MM.1S (cell line): ENCODE data around the gene TOX2.
A peak's percentile ranks its signal among the peaks of the same experiment; 100 is the strongest.

Experiments
- DNase-seq: peaks from one replicate; pipeline ENCODE4 v3.0.0-alpha.2; 2015
- H2AFZ ChIP-seq: fragments of 300-600 bp; sonication (generic); 2 replicates; pipeline ENCODE4 v1.6.0; 2016; ENCODE audit warnings: antibody characterized with exemption, low read length
- H3F3A ChIP-seq: fragments of 300-600 bp; sonication (generic); 2 replicates; pipeline ENCODE4 v1.6.1; 2016; ENCODE audit warnings: mild to moderate bottlenecking, antibody characterized with exemption, low read length, moderate library complexity, mixed read lengths; ENCODE audit not compliant: insufficient read depth
- H3K27ac ChIP-seq: fragments of 300-600 bp; sonication (generic); 2 replicates; pipeline ENCODE4 v1.5.1; 2016; ENCODE audit warnings: mild to moderate bottlenecking, low read length
- H3K27me3 ChIP-seq: fragments of 300-600 bp; sonication (generic); replicated peaks from 2 replicates; pipeline ENCODE4 v1.6.0; 2016; ENCODE audit warnings: low read length; ENCODE audit not compliant: insufficient read depth
- H3K36me3 ChIP-seq: fragments of 300-600 bp; sonication (generic); replicated peaks from 2 replicates; pipeline ENCODE4 v1.6.1; 2016; ENCODE audit warnings: mild to moderate bottlenecking, low read length, mixed read lengths; ENCODE audit not compliant: insufficient read depth
- H3K4me1 ChIP-seq: fragments of 300-600 bp; sonication (generic); 2 replicates; pipeline ENCODE4 v1.6.1; 2016; ENCODE audit warnings: low read length, mixed read lengths
- H3K4me2 ChIP-seq: fragments of 300-600 bp; sonication (generic); 2 replicates; pipeline ENCODE4 v1.6.0; 2016; ENCODE audit warnings: low read depth, low read length
- H3K4me3 ChIP-seq: fragments of 300-600 bp; sonication (generic); 2 replicates; pipeline ENCODE4 v1.5.1; 2016; ENCODE audit warnings: low read length, mixed read lengths
- H3K79me2 ChIP-seq: fragments of 300-600 bp; sonication (generic); 2 replicates; pipeline ENCODE4 v1.6.1; 2016; ENCODE audit warnings: mixed run types, low read length, mixed read lengths
- H3K9ac ChIP-seq: fragments of 300-600 bp; sonication (generic); 2 replicates; pipeline ENCODE4 v1.6.1; 2016; ENCODE audit warnings: low read length, mixed read lengths
- H3K9me2 ChIP-seq: fragments of 300-600 bp; sonication (generic); replicated peaks from 2 replicates; pipeline ENCODE4 v1.6.1; 2016; ENCODE audit warnings: mild to moderate bottlenecking, low read length, mixed read lengths; ENCODE audit not compliant: insufficient read depth
- H3K9me3 ChIP-seq: fragments of 300-600 bp; sonication (generic); replicated peaks from 2 replicates; pipeline ENCODE4 v1.6.1; 2016; ENCODE audit warnings: mild to moderate bottlenecking, low read length, mixed read lengths; ENCODE audit not compliant: insufficient read depth
- H4K20me1 ChIP-seq: fragments of 300-600 bp; sonication (generic); 2 replicates; pipeline ENCODE4 v1.6.1; 2016; ENCODE audit warnings: mild to moderate bottlenecking, low read length, moderate library complexity, mixed read lengths; ENCODE audit not compliant: insufficient read depth
- EZH2 ChIP-seq: fragments of 300-600 bp; sonication (generic); optimal IDR thresholded peaks from 2 replicates; pipeline ENCODE3; 2017; ENCODE audit warnings: low read depth, mild to moderate bottlenecking, antibody characterized with exemption, low read length, mixed read lengths
- EZH2phosphoT487 ChIP-seq: fragments of 300-600 bp; sonication (generic); IDR thresholded peaks from 2 replicates; pipeline ENCODE4 v1.6.1; 2018; ENCODE audit warnings: antibody characterized with exemption, low read length
- TF ChIP-seq, protein P1 (sequence below): fragments of 300-600 bp; sonication (generic); IDR thresholded peaks from 2 replicates; pipeline ENCODE4 v1.5.1; 2016; ENCODE audit warnings: antibody characterized with exemption, low read length, mixed read lengths

TOX2 gene

DNA sequence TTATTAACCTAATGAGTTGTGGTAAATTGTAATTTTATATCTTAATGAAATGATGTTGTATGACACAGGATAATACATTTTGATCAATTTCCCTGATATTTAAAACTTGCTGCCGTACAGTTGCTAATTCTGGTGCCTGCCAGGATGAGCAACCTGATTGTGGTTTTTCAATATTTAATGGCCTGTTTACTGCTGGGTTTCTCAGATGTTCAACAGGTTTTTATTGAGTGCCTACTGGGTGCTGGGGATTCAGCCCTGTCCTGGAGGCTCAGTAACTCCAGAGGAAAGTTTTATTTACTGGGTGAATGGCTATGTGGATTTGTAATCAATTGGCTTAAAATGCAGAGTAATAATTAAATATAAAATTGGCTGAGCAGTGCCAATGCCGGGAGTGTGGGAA lies 8.0 kb downstream of the TOX2 start:
- H3K36me3 ChIP-seq, result no peaks in the 10 kb centered on the region
- no peak overlapping the region for H3K9ac ChIP-seq
- peaks cover 51% of the 10 kb centered on the region for H3K4me1 ChIP-seq
- no peaks in the 10 kb centered on the region for H3K9me3 ChIP-seq
- peaks cover 98% of the 10 kb centered on the region for H3K79me2 ChIP-seq
- H3K27ac ChIP-seq, result no peak overlapping the region
- no peak overlapping the region for H2AFZ ChIP-seq
- H4K20me1 ChIP-seq, result no peaks in the 10 kb centered on the region
- H3F3A ChIP-seq, result peaks cover 10% of the 10 kb centered on the region
- DNase-seq, result no peak
- H3K9me2 ChIP-seq, result no peaks in the 10 kb centered on the region
- H3K27me3 ChIP-seq, result no peaks in the 10 kb centered on the region
- H3K4me3 ChIP-seq, result no peak overlapping the region
- TF ChIP-seq EZH2 (no peak), EZH2phosphoT487 (no peak)
- TF ChIP-seq, protein P1, sequence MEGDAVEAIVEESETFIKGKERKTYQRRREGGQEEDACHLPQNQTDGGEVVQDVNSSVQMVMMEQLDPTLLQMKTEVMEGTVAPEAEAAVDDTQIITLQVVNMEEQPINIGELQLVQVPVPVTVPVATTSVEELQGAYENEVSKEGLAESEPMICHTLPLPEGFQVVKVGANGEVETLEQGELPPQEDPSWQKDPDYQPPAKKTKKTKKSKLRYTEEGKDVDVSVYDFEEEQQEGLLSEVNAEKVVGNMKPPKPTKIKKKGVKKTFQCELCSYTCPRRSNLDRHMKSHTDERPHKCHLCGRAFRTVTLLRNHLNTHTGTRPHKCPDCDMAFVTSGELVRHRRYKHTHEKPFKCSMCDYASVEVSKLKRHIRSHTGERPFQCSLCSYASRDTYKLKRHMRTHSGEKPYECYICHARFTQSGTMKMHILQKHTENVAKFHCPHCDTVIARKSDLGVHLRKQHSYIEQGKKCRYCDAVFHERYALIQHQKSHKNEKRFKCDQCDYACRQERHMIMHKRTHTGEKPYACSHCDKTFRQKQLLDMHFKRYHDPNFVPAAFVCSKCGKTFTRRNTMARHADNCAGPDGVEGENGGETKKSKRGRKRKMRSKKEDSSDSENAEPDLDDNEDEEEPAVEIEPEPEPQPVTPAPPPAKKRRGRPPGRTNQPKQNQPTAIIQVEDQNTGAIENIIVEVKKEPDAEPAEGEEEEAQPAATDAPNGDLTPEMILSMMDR, result no peak
- H3K4me2 ChIP-seq, result peak overlapping the region; percentile 17; the same call in 1 of the 2 replicates

GRCh38 chr20:43923322-43923721 lies 8.7 kb downstream of the TOX2 start:
- no peak overlapping the region for H3K27ac ChIP-seq
- TF ChIP-seq, protein P1, result no peak
- TF ChIP-seq EZH2, result no peak
- TF ChIP-seq EZH2phosphoT487, result no peak
- no peak for DNase-seq
- peaks cover 47% of the 10 kb centered on the region for H3K4me1 ChIP-seq
- H3K9me2 ChIP-seq, result no peaks in the 10 kb centered on the region
- peaks cover 98% of the 10 kb centered on the region for H3K79me2 ChIP-seq
- H3K9ac ChIP-seq, result no peak overlapping the region
- H3K4me2 ChIP-seq, result peak overlapping the region; percentile 38; the same call in 1 of the 2 replicates
- H3F3A ChIP-seq, result peaks cover 6% of the 10 kb centered on the region; the same call in 1 of the 2 replicates
- H3K36me3 ChIP-seq, result 0 out of 2 replicates have a peak, but pooled peaks cover 2% of the 10 kb centered on the region
- no peak overlapping the region for H3K4me3 ChIP-seq
- H3K9me3 ChIP-seq, result no peaks in the 10 kb centered on the region
- H4K20me1 ChIP-seq, result no peaks in the 10 kb centered on the region
- no peaks in the 10 kb centered on the region for H3K27me3 ChIP-seq
- no peak overlapping the region for H2AFZ ChIP-seq

- no peak overlapping the region for H3K9ac ChIP-seq
- H3K4me3 ChIP-seq, result no peak overlapping the region
- H3K36me3 ChIP-seq, result 0 out of 2 replicates have a peak, but pooled peaks cover 4% of the 10 kb centered on the region
- no peaks in the 10 kb centered on the region for H3K9me3 ChIP-seq
- no peak overlapping the region for H2AFZ ChIP-seq
- peaks cover 47% of the 10 kb centered on the region for H3K4me1 ChIP-seq
- no peak overlapping the region for H3K4me2 ChIP-seq
- no peaks in the 10 kb centered on the region for H3K9me2 ChIP-seq
- no peaks in the 10 kb centered on the region for H3K27me3 ChIP-seq
- no peak for DNase-seq
- no peaks in the 10 kb centered on the region for H4K20me1 ChIP-seq
- H3K79me2 ChIP-seq, result peaks cover 98% of the 10 kb centered on the region
- peaks cover 6% of the 10 kb centered on the region; the same call in 1 of the 2 replicates for H3F3A ChIP-seq
- H3K27ac ChIP-seq, result no peak overlapping the region
- TF ChIP-seq EZH2phosphoT487, result no peak
- TF ChIP-seq EZH2, result no peak
- TF ChIP-seq, protein P1, result no peak
Observed at GRCh38 chr20:43923917-43924316, 9.3 kb downstream of the TOX2 start.
